ENCODE results near the gene RNF157. TPM values are rescaled to one million over a fixed set of nuclear protein-coding genes. Genes with fewer than 3 reads are reported as not detected.

Gene RNF157
- total and polyA plus RNA-seq, 9 of the 15 experiments (the other 6 are each of a cell fraction or from before 2014, with no cell fraction given), result 8.1 to 31.7 (median 20.8) TPM

DNA sequence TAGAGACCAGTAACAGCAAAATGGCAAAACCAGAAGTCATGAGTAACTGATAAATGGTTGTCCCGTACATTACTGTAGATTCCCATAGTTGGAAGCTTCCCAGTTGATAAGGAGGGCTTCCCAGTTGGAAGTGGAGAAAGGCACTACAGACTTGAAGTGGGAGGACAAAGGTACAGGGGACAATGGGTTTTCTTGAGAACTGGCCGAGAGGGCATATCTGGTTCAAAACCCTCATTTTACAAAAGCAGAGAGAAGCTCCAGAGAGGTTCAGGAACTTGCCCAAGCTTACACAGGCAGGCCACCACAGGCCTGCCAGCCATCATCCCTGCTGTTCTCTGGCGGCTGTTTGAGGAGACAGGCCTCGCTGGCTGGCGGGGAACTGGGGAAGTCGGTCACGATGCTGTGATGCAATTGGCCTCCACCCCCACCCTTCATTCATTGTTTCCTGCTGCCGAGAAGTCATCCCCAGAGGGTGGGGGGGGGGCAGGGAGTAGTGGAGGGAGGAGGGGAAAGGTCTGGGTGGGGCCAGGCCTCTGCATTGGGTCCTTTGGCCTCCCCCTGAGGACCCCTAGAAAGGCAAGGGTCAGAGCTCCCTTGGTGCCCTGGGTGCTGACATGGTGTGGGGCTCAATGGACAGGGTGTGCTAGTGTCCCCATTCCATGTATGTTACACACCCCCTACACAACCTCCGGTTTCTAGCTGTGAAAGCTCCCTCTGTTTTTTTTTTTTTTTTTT is 27.9 kb upstream of the RNF157 start (continued):
- TF ChIP-seq TCF3 (CRISPR knock-in tag; IDR thresholded peaks at IDR 0.05) (no peak), ZNF212 (CRISPR knock-in tag; IDR thresholded peaks at IDR 0.05) (no peak), ILF3 (IDR thresholded peaks at IDR 0.05; ENCODE audit: borderline replicate concordance) (no peak), ZNF436 (CRISPR knock-in tag; IDR thresholded peaks at IDR 0.05) (0 out of 2 replicates have a peak, but pooled peaks have one; percentile 16), HOXB6 (CRISPR knock-in tag; IDR thresholded peaks at IDR 0.05; ENCODE audit: borderline replicate concordance) (no peak), DDX20 (tag; IDR thresholded peaks at IDR 0.05; ENCODE audit: low read depth) (no peak), RAD51 (IDR thresholded peaks at IDR 0.05; ENCODE audit: borderline replicate concordance, low read depth) (no peak), ZSCAN29 (IDR thresholded peaks at IDR 0.05) (no peak; the same call in 1 of the 2 replicates), NCOA4 (IDR thresholded peaks at IDR 0.05; ENCODE audit: partially characterized antibody) (no peak), CHD2 (IDR thresholded peaks at IDR 0.05; ENCODE audit: low read depth, low read length) (no peak), CREM (IDR thresholded peaks at IDR 0.05; ENCODE audit: low read depth) (peak; percentile 70), RNF219 (CRISPR knock-in tag; IDR thresholded peaks at IDR 0.05) (no peak), NEUROD1 (IDR thresholded peaks at IDR 0.05; ENCODE audit: borderline replicate concordance, low read depth, low read length, partially characterized antibody) (no peak), KLF10 (CRISPR knock-in tag; IDR thresholded peaks at IDR 0.05) (no peak), ZFPM2 (CRISPR knock-in tag; IDR thresholded peaks at IDR 0.05) (no peak), DEAF1 (CRISPR knock-in tag; IDR thresholded peaks at IDR 0.05) (no peak), SMAD2 (IDR thresholded peaks at IDR 0.05; ENCODE audit: low read depth, low read length) (no peak), XRCC3 (IDR thresholded peaks at IDR 0.05) (no peak), ZNF121 (CRISPR knock-in tag; conservative IDR thresholded peaks at IDR 0.05) (no peak), ZNF197 (CRISPR knock-in tag; IDR thresholded peaks at IDR 0.05; ENCODE audit: low read depth) (peak; percentile 67; the same call in 1 of the 2 replicates)
- TF ChIP-seq, protein P1, sequence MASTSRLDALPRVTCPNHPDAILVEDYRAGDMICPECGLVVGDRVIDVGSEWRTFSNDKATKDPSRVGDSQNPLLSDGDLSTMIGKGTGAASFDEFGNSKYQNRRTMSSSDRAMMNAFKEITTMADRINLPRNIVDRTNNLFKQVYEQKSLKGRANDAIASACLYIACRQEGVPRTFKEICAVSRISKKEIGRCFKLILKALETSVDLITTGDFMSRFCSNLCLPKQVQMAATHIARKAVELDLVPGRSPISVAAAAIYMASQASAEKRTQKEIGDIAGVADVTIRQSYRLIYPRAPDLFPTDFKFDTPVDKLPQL (IDR thresholded peaks at IDR 0.05; ENCODE audit: extremely low read depth, insufficient read length), result no peak
- TF ChIP-seq, protein P2, sequence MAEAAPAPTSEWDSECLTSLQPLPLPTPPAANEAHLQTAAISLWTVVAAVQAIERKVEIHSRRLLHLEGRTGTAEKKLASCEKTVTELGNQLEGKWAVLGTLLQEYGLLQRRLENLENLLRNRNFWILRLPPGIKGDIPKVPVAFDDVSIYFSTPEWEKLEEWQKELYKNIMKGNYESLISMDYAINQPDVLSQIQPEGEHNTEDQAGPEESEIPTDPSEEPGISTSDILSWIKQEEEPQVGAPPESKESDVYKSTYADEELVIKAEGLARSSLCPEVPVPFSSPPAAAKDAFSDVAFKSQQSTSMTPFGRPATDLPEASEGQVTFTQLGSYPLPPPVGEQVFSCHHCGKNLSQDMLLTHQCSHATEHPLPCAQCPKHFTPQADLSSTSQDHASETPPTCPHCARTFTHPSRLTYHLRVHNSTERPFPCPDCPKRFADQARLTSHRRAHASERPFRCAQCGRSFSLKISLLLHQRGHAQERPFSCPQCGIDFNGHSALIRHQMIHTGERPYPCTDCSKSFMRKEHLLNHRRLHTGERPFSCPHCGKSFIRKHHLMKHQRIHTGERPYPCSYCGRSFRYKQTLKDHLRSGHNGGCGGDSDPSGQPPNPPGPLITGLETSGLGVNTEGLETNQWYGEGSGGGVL (CRISPR knock-in tag; IDR thresholded peaks at IDR 0.05), result no peak
